ENCODE results near the gene GJB3. TPM values are rescaled to one million over a fixed set of nuclear protein-coding genes. Genes with fewer than 3 reads are reported as not detected.

GJB3 gene
- total and polyA plus RNA-seq, 2 donors (not counting 1 experiment from before 2014, with no cell fraction given) = not detected

DNA sequence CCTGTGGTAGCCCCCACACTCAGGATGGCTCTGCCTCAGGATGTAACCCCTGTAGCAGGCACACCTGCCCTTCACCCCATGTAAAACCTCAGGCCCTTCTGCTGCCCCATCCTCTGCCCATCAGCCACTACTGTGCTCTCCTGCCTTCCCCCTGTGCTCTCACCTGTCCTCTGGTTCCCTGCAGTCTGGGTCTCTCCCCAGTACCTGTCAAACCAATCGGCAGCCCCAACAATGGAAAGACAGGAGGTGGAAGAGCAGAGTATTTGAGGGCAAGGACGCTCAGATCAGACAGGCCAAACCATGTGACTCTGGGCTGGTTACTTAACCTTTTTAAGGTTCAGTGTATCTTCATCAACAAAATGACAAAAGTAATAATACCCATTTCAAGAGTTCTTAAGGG lies 47.6 kb downstream of the GJB3 start:
- TF ChIP-seq, protein P1, sequence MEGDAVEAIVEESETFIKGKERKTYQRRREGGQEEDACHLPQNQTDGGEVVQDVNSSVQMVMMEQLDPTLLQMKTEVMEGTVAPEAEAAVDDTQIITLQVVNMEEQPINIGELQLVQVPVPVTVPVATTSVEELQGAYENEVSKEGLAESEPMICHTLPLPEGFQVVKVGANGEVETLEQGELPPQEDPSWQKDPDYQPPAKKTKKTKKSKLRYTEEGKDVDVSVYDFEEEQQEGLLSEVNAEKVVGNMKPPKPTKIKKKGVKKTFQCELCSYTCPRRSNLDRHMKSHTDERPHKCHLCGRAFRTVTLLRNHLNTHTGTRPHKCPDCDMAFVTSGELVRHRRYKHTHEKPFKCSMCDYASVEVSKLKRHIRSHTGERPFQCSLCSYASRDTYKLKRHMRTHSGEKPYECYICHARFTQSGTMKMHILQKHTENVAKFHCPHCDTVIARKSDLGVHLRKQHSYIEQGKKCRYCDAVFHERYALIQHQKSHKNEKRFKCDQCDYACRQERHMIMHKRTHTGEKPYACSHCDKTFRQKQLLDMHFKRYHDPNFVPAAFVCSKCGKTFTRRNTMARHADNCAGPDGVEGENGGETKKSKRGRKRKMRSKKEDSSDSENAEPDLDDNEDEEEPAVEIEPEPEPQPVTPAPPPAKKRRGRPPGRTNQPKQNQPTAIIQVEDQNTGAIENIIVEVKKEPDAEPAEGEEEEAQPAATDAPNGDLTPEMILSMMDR (IDR thresholded peaks at IDR 0.05) = no peak
- TF ChIP-seq EZH2 (IDR thresholded peaks at IDR 0.05; ENCODE audit: borderline replicate concordance, insufficient read depth, low read depth, low read length, poor library complexity, severe bottlenecking) = no peak
- H3K9me3 ChIP-seq (ENCODE audit: control extremely low read depth in 1 of 3, control insufficient read depth in 2 of 3, insufficient read depth in 1 of 3, low read length in 2 of 3) = peaks cover 0 to under 1% (median 0%) of the 10 kb centered on the region in 3 donors
- H3K4me1 ChIP-seq (ENCODE audit: control insufficient read depth in 2 of 2, insufficient read depth in 2 of 2, low read length in 2 of 2) = no peaks in the 10 kb centered on the region
- H3K4me2 ChIP-seq (replicated peaks; ENCODE audit: low read depth, low read length, poor library complexity, severe bottlenecking) = no peak overlapping the region
- Mint-ChIP-seq H3K27ac (no peak overlapping the region), H3K9me3 (ENCODE audit: insufficient read depth) (no peaks in the 10 kb centered on the region), H3K4me3 (no peak overlapping the region), H3K27me3 (no peaks in the 10 kb centered on the region), H3K4me1 (no peaks in the 10 kb centered on the region)
- no peaks in the 10 kb centered on the region for H3K27me3 ChIP-seq (replicated peaks in 1 of 4; ENCODE audit: control extremely low read depth in 1 of 4, control insufficient read depth in 3 of 4, insufficient read depth in 4 of 4, low read length in 3 of 4)
- POLR2A ChIA-PET = no interaction called here
- ATAC-seq (ENCODE audit: low read depth) = no peak
- H2AFZ ChIP-seq (ENCODE audit: insufficient read depth, low read depth, low read length, poor library complexity, severe bottlenecking) = no peak overlapping the region
- H3K27ac ChIP-seq (ENCODE audit: low read length in 2 of 2) = no peak overlapping the region
- intact Hi-C loops (cut with micrococcal nuclease) = no loop called here
- no peak for DNase-seq
- 83% methylated on average over 1 of the region's 2 CpGs for WGBS (ENCODE audit: insufficient coverage)
- CTCF ChIA-PET = no interaction called here
- no peaks in the 10 kb centered on the region for H4K20me1 ChIP-seq (ENCODE audit: control insufficient read depth, insufficient read depth, low read length, poor library complexity, severe bottlenecking)
- H3K4me3 ChIP-seq (ENCODE audit: control extremely low read depth in 1 of 5, extremely low read depth in 1 of 5, insufficient read depth in 1 of 5, low read depth in 2 of 5, low read length in 4 of 5) = no peak overlapping the region
- no peak overlapping the region for H3K9ac ChIP-seq (ENCODE audit: low read length)
- no peaks in the 10 kb centered on the region for H3K79me2 ChIP-seq (ENCODE audit: control insufficient read depth, insufficient read depth, low read length)
- no peaks in the 10 kb centered on the region for H3K36me3 ChIP-seq (replicated peaks in 1 of 2; ENCODE audit: control extremely low read depth in 1 of 2, control insufficient read depth in 1 of 2, extremely low read depth in 1 of 2, insufficient read depth in 2 of 2, low read length in 1 of 2)

DNA sequence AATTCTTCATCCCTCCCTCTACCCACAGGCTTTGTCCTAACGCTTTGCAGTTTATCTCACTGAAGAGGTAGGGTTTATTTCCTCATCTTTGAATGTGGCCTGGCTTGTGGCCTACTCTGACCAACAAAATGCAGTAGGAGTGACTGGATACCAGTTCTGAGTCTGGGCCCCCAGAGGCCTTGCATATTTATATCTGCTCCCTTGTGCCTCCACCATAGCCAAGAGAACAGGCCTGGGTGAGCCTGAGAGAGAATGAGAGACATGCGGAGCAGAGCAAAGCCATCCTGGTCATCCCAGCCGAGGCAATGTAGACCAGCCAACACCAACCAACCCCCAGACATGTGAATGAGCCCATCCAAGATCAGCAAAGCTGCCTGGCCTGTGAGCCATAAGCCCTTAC lies 48.2 kb downstream of the GJB3 start:
- no peaks in the 10 kb centered on the region for H3K27me3 ChIP-seq (replicated peaks in 1 of 4; ENCODE audit: control extremely low read depth in 1 of 4, control insufficient read depth in 3 of 4, insufficient read depth in 4 of 4, low read length in 3 of 4)
- H3K4me3 ChIP-seq (ENCODE audit: control extremely low read depth in 1 of 5, extremely low read depth in 1 of 5, insufficient read depth in 1 of 5, low read depth in 2 of 5, low read length in 4 of 5) = no peak overlapping the region
- DNase-seq (no peak), ATAC-seq (ENCODE audit: low read depth) (no peak)
- no peak overlapping the region for H3K27ac ChIP-seq (ENCODE audit: low read length in 2 of 2)
- CTCF ChIA-PET = no interaction called here
- H3K4me1 ChIP-seq (ENCODE audit: control insufficient read depth in 2 of 2, insufficient read depth in 2 of 2, low read length in 2 of 2) = no peaks in the 10 kb centered on the region
- no peaks in the 10 kb centered on the region for H3K9me3 Mint-ChIP-seq (ENCODE audit: insufficient read depth)
- WGBS (ENCODE audit: insufficient coverage) = no CpG with 5 or more reads among the region's 3 CpGs
- no peaks in the 10 kb centered on the region for H3K4me1 Mint-ChIP-seq
- no peak overlapping the region for H3K27ac Mint-ChIP-seq
- H4K20me1 ChIP-seq (ENCODE audit: control insufficient read depth, insufficient read depth, low read length, poor library complexity, severe bottlenecking) = no peaks in the 10 kb centered on the region
- POLR2A ChIA-PET = no interaction called here
- H3K36me3 ChIP-seq (replicated peaks in 1 of 2; ENCODE audit: control extremely low read depth in 1 of 2, control insufficient read depth in 1 of 2, extremely low read depth in 1 of 2, insufficient read depth in 2 of 2, low read length in 1 of 2) = no peaks in the 10 kb centered on the region
- no peak overlapping the region for H3K4me3 Mint-ChIP-seq
- H3K9me3 ChIP-seq (ENCODE audit: control extremely low read depth in 1 of 3, control insufficient read depth in 2 of 3, insufficient read depth in 1 of 3, low read length in 2 of 3) = no peaks in the 10 kb centered on the region
- TF ChIP-seq EZH2 (IDR thresholded peaks at IDR 0.05; ENCODE audit: borderline replicate concordance, insufficient read depth, low read depth, low read length, poor library complexity, severe bottlenecking) = no peak
- TF ChIP-seq, protein P1 (IDR thresholded peaks at IDR 0.05) = no peak
- no peaks in the 10 kb centered on the region for H3K27me3 Mint-ChIP-seq
- no peak overlapping the region for H3K9ac ChIP-seq (ENCODE audit: low read length)
- no peak overlapping the region for H3K4me2 ChIP-seq (replicated peaks; ENCODE audit: low read depth, low read length, poor library complexity, severe bottlenecking)
- intact Hi-C loops (cut with micrococcal nuclease) = no loop called here
- no peak overlapping the region for H2AFZ ChIP-seq (ENCODE audit: insufficient read depth, low read depth, low read length, poor library complexity, severe bottlenecking)
- H3K79me2 ChIP-seq (ENCODE audit: control insufficient read depth, insufficient read depth, low read length) = no peaks in the 10 kb centered on the region
